ENCODE measurements around the gene CSMD2. TPM values are rescaled to one million over a fixed set of nuclear protein-coding genes. Genes with fewer than 3 reads are reported as not detected.

CSMD2 gene
- polyA plus RNA-seq, 1 donor: 0.36 TPM

GRCh38 chr1:33548319-33548718 lies 616.7 kb downstream of the CSMD2 start:
- Histone ChIP-seq H3K9me3 (ENCODE audit: control insufficient read depth, low read depth, low read length) (peaks cover 6% of the 10 kb centered on the region), H3K27me3 (ENCODE audit: control insufficient read depth, insufficient read depth, low read length) (no peaks in the 10 kb centered on the region), H3K4me3 (ENCODE audit: low read length) (no peak overlapping the region), H3K4me1 (ENCODE audit: control insufficient read depth, insufficient read depth, low read length) (no peaks in the 10 kb centered on the region), H3K27ac (ENCODE audit: low read length) (no peak overlapping the region), H3K36me3 (ENCODE audit: control insufficient read depth, insufficient read depth, low read length) (no peaks in the 10 kb centered on the region)
- WGBS (ENCODE audit: insufficient coverage, low lambda C conversion rate): 100% methylated on average over 1 of the region's 2 CpGs
- DNase-seq: no peak

- H3K27ac ChIP-seq (ENCODE audit: low read length): no peak overlapping the region
- no peaks in the 10 kb centered on the region for H3K36me3 ChIP-seq (ENCODE audit: control insufficient read depth, insufficient read depth, low read length)
- no CpG with 5 or more reads among the region's 3 CpGs for WGBS (ENCODE audit: insufficient coverage, low lambda C conversion rate)
- H3K27me3 ChIP-seq (ENCODE audit: control insufficient read depth, insufficient read depth, low read length): no peaks in the 10 kb centered on the region
- no peak overlapping the region for H3K4me3 ChIP-seq (ENCODE audit: low read length)
- no peak for DNase-seq
- no peaks in the 10 kb centered on the region for H3K4me1 ChIP-seq (ENCODE audit: control insufficient read depth, insufficient read depth, low read length)
- H3K9me3 ChIP-seq (ENCODE audit: control insufficient read depth, low read depth, low read length): peaks cover 6% of the 10 kb centered on the region
Observed at GRCh38 chr1:33547576-33547975, 617.5 kb downstream of the CSMD2 start.

- Histone ChIP-seq H3K27ac (ENCODE audit: low read length) (no peak overlapping the region), H3K9me3 (ENCODE audit: control insufficient read depth, low read depth, low read length) (no peaks in the 10 kb centered on the region), H3K4me3 (ENCODE audit: low read length) (no peak overlapping the region), H3K27me3 (ENCODE audit: control insufficient read depth, insufficient read depth, low read length) (no peaks in the 10 kb centered on the region), H3K36me3 (ENCODE audit: control insufficient read depth, insufficient read depth, low read length) (no peaks in the 10 kb centered on the region), H3K4me1 (ENCODE audit: control insufficient read depth, insufficient read depth, low read length) (no peaks in the 10 kb centered on the region)
- no CpG with 5 or more reads among the region's 6 CpGs for WGBS (ENCODE audit: insufficient coverage, low lambda C conversion rate)
- no peak for DNase-seq
Observed at GRCh38 chr1:33541966-33542365, 623.1 kb downstream of the CSMD2 start.

- Histone ChIP-seq H3K4me1 (ENCODE audit: control insufficient read depth, insufficient read depth, low read length) (no peaks in the 10 kb centered on the region), H3K36me3 (ENCODE audit: control insufficient read depth, insufficient read depth, low read length) (no peaks in the 10 kb centered on the region), H3K4me3 (ENCODE audit: low read length) (no peak overlapping the region), H3K27ac (ENCODE audit: low read length) (no peak overlapping the region), H3K27me3 (ENCODE audit: control insufficient read depth, insufficient read depth, low read length) (no peaks in the 10 kb centered on the region), H3K9me3 (ENCODE audit: control insufficient read depth, low read depth, low read length) (no peaks in the 10 kb centered on the region)
- no peak for DNase-seq
- WGBS (ENCODE audit: insufficient coverage, low lambda C conversion rate): 91% methylated on average over 5 of the region's 5 CpGs
Observed at GRCh38 chr1:33537885-33538284, 627.1 kb downstream of the CSMD2 start.

- Histone ChIP-seq H3K4me1 (ENCODE audit: control insufficient read depth, insufficient read depth, low read length) (no peaks in the 10 kb centered on the region), H3K4me3 (ENCODE audit: low read length) (no peak overlapping the region), H3K9me3 (ENCODE audit: control insufficient read depth, low read depth, low read length) (no peaks in the 10 kb centered on the region), H3K27me3 (ENCODE audit: control insufficient read depth, insufficient read depth, low read length) (no peaks in the 10 kb centered on the region), H3K27ac (ENCODE audit: low read length) (no peak overlapping the region), H3K36me3 (ENCODE audit: control insufficient read depth, insufficient read depth, low read length) (no peaks in the 10 kb centered on the region)
- DNase-seq: no peak
- WGBS (ENCODE audit: insufficient coverage, low lambda C conversion rate): 89% methylated on average over 1 of the region's 2 CpGs
Observed at GRCh38 chr1:33535334-33535733, 629.7 kb downstream of the CSMD2 start.

- Histone ChIP-seq H3K4me1 (ENCODE audit: control insufficient read depth, insufficient read depth, low read length) (no peaks in the 10 kb centered on the region), H3K4me3 (ENCODE audit: low read length) (no peak overlapping the region), H3K9me3 (ENCODE audit: control insufficient read depth, low read depth, low read length) (no peaks in the 10 kb centered on the region), H3K27ac (ENCODE audit: low read length) (no peak overlapping the region), H3K27me3 (ENCODE audit: control insufficient read depth, insufficient read depth, low read length) (no peaks in the 10 kb centered on the region), H3K36me3 (ENCODE audit: control insufficient read depth, insufficient read depth, low read length) (no peaks in the 10 kb centered on the region)
- no peak for DNase-seq
- 80% methylated on average over 1 of the region's 13 CpGs for WGBS (ENCODE audit: insufficient coverage, low lambda C conversion rate)
Observed at GRCh38 chr1:33532936-33533335, 632.1 kb downstream of the CSMD2 start.

- Histone ChIP-seq H3K4me3 (ENCODE audit: low read length) (no peak overlapping the region), H3K27ac (ENCODE audit: low read length) (no peak overlapping the region), H3K4me1 (ENCODE audit: control insufficient read depth, insufficient read depth, low read length) (no peaks in the 10 kb centered on the region), H3K36me3 (ENCODE audit: control insufficient read depth, insufficient read depth, low read length) (no peaks in the 10 kb centered on the region), H3K27me3 (ENCODE audit: control insufficient read depth, insufficient read depth, low read length) (no peaks in the 10 kb centered on the region), H3K9me3 (ENCODE audit: control insufficient read depth, low read depth, low read length) (no peaks in the 10 kb centered on the region)
- WGBS (ENCODE audit: insufficient coverage, low lambda C conversion rate): no CpG with 5 or more reads among the region's 3 CpGs
- no peak for DNase-seq
Observed at GRCh38 chr1:33532250-33532649, 632.8 kb downstream of the CSMD2 start.

- H3K9me3 ChIP-seq (ENCODE audit: control insufficient read depth, low read depth, low read length): no peaks in the 10 kb centered on the region
- no peaks in the 10 kb centered on the region for H3K27me3 ChIP-seq (ENCODE audit: control insufficient read depth, insufficient read depth, low read length)
- no peak for DNase-seq
- H3K4me3 ChIP-seq (ENCODE audit: low read length): no peak overlapping the region
- H3K36me3 ChIP-seq (ENCODE audit: control insufficient read depth, insufficient read depth, low read length): no peaks in the 10 kb centered on the region
- H3K4me1 ChIP-seq (ENCODE audit: control insufficient read depth, insufficient read depth, low read length): no peaks in the 10 kb centered on the region
- no peak overlapping the region for H3K27ac ChIP-seq (ENCODE audit: low read length)
- 38% methylated on average over 1 of the region's 1 CpG for WGBS (ENCODE audit: insufficient coverage, low lambda C conversion rate)
Observed at GRCh38 chr1:33529957-33530356, 635.1 kb downstream of the CSMD2 start.

GRCh38 chr1:33527934-33528333 lies 637.1 kb downstream of the CSMD2 start:
- Histone ChIP-seq H3K9me3 (ENCODE audit: control insufficient read depth, low read depth, low read length) (no peaks in the 10 kb centered on the region), H3K27ac (ENCODE audit: low read length) (no peak overlapping the region), H3K4me1 (ENCODE audit: control insufficient read depth, insufficient read depth, low read length) (no peaks in the 10 kb centered on the region), H3K36me3 (ENCODE audit: control insufficient read depth, insufficient read depth, low read length) (no peaks in the 10 kb centered on the region), H3K4me3 (ENCODE audit: low read length) (no peak overlapping the region), H3K27me3 (ENCODE audit: control insufficient read depth, insufficient read depth, low read length) (no peaks in the 10 kb centered on the region)
- no peak for DNase-seq
- WGBS (ENCODE audit: insufficient coverage, low lambda C conversion rate): no CpG with 5 or more reads among the region's 4 CpGs

GRCh38 chr1:33524586-33524985 lies 640.4 kb downstream of the CSMD2 start:
- Histone ChIP-seq H3K27me3 (ENCODE audit: control insufficient read depth, insufficient read depth, low read length) (no peaks in the 10 kb centered on the region), H3K9me3 (ENCODE audit: control insufficient read depth, low read depth, low read length) (no peaks in the 10 kb centered on the region), H3K4me1 (ENCODE audit: control insufficient read depth, insufficient read depth, low read length) (no peaks in the 10 kb centered on the region), H3K27ac (ENCODE audit: low read length) (no peak overlapping the region), H3K4me3 (ENCODE audit: low read length) (no peak overlapping the region), H3K36me3 (ENCODE audit: control insufficient read depth, insufficient read depth, low read length) (no peaks in the 10 kb centered on the region)
- no peak for DNase-seq
- WGBS (ENCODE audit: insufficient coverage, low lambda C conversion rate): no CpG with 5 or more reads among the region's 3 CpGs

GRCh38 chr1:33519240-33519884 lies 645.7 kb downstream of the CSMD2 start:
- no peaks in the 10 kb centered on the region for H3K36me3 ChIP-seq (ENCODE audit: control insufficient read depth, insufficient read depth, low read length)
- peaks cover 5% of the 10 kb centered on the region for H3K27me3 ChIP-seq (ENCODE audit: control insufficient read depth, insufficient read depth, low read length)
- H3K9me3 ChIP-seq (ENCODE audit: control insufficient read depth, low read depth, low read length): no peaks in the 10 kb centered on the region
- no peak for DNase-seq
- no peaks in the 10 kb centered on the region for H3K4me1 ChIP-seq (ENCODE audit: control insufficient read depth, insufficient read depth, low read length)
- no CpG with 5 or more reads among the region's 27 CpGs for WGBS (ENCODE audit: insufficient coverage, low lambda C conversion rate)
- H3K4me3 ChIP-seq (ENCODE audit: low read length): no peak overlapping the region
- H3K27ac ChIP-seq (ENCODE audit: low read length): no peak overlapping the region
